Calu3 (cell line): ENCODE results near the gene HS3ST5. TPM values are rescaled to one million over a fixed set of nuclear protein-coding genes. Genes with fewer than 3 reads are reported as not detected.
"Not testable (repeated sequence)": the region's sequence is repeated elsewhere in the genome, so short reads cannot be mapped to it uniquely, and the experiment has no call there.

ENCODE experiments used
- BruUV-seq: library from RNA; stranded (reverse); fragments of 400-500 nt; replicated peaks from 2 replicates; lab custom pipeline; 2021; lab: Mats Ljungman, UMichigan
- CTCF ChIA-PET: fragments of 300-600 bp; sonication (Branson Sonifier 250); formaldehyde crosslinking; loops from one replicate; lab custom pipeline; 2022; ENCODE audit warnings: antibody characterized with exemption; lab: Charles Lee
- DNase-seq: peaks from one replicate; pipeline ENCODE4 v3.0.0; 2022
- H3K27ac Mint-ChIP-seq: one replicate; pipeline ENCODE4 v1.8.0; 2022; ENCODE audit warnings: mixed read lengths; ENCODE audit not compliant: unreplicated experiment
- H3K27me3 Mint-ChIP-seq: one replicate; pipeline ENCODE4 v1.8.0; 2022; ENCODE audit warnings: mixed read lengths; ENCODE audit not compliant: unreplicated experiment
- H3K36me3 Mint-ChIP-seq: one replicate; pipeline ENCODE4 v1.8.0; 2022; ENCODE audit warnings: mild to moderate bottlenecking, moderate library complexity, mixed read lengths; ENCODE audit not compliant: insufficient read depth, unreplicated experiment
- H3K4me1 Mint-ChIP-seq: one replicate; pipeline ENCODE4 v1.8.0; 2022; ENCODE audit warnings: mild to moderate bottlenecking, low read depth, mixed read lengths; ENCODE audit not compliant: unreplicated experiment
- H3K4me3 Mint-ChIP-seq: one replicate; pipeline ENCODE4 v1.8.0; 2022; ENCODE audit warnings: mild to moderate bottlenecking, low read depth, moderate library complexity, mixed read lengths; ENCODE audit not compliant: unreplicated experiment
- H3K9me3 Mint-ChIP-seq: one replicate; pipeline ENCODE4 v1.8.0; 2022; ENCODE audit warnings: low read depth, mixed read lengths; ENCODE audit not compliant: unreplicated experiment
- intact Hi-C: fragments of 100-400 bp; cut with micrococcal nuclease; formaldehyde crosslinking; loops from one replicate; pipeline ENCODE4 v1.10.0; 2022; ENCODE audit not compliant: unreplicated experiment
- total RNA-seq: library from RNA; stranded (reverse); gene quantifications from 2 replicates; pipeline ENCODE4 v1.2.3, GENCODE V29; 2022
- TF ChIP-seq, protein P1 (sequence below): fragments of 200-600 bp; IDR thresholded peaks from one replicate; pipeline ENCODE4 v1.8.0; 2022; ENCODE audit warnings: antibody characterized with exemption; ENCODE audit not compliant: unreplicated experiment

The HS3ST5 gene
- total RNA-seq, 1 experiment from 2014 or later, result 0.40 TPM

DNA sequence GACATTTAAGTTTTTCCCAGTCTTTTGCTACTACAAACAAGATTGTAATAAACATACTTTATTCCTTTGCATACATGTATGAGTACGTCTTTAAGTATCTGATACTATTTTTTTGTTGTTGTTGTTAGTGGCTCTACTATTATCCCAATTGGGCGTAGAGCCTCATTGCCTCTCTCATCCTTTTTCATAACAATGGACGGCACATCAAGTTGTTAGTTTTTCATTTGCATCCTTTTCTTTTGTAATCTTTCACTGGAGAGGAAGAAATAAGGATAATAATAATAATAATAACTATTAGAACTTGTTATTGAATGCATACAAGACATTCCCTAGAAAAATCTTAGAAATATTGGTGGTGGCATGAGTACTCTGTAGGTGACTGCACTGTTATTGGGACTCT is 23.1 kb downstream of the HS3ST5 start:
- no TSS peak for BruUV-seq
- Mint-ChIP-seq H3K4me1 (no peaks in the 10 kb centered on the region), H3K4me3 (no peak overlapping the region), H3K27ac (no peak overlapping the region), H3K27me3 (no peaks in the 10 kb centered on the region), H3K9me3 (no peaks in the 10 kb centered on the region), H3K36me3 (no peaks in the 10 kb centered on the region)
- intact Hi-C loops, result no loop called here
- TF ChIP-seq, protein P1, sequence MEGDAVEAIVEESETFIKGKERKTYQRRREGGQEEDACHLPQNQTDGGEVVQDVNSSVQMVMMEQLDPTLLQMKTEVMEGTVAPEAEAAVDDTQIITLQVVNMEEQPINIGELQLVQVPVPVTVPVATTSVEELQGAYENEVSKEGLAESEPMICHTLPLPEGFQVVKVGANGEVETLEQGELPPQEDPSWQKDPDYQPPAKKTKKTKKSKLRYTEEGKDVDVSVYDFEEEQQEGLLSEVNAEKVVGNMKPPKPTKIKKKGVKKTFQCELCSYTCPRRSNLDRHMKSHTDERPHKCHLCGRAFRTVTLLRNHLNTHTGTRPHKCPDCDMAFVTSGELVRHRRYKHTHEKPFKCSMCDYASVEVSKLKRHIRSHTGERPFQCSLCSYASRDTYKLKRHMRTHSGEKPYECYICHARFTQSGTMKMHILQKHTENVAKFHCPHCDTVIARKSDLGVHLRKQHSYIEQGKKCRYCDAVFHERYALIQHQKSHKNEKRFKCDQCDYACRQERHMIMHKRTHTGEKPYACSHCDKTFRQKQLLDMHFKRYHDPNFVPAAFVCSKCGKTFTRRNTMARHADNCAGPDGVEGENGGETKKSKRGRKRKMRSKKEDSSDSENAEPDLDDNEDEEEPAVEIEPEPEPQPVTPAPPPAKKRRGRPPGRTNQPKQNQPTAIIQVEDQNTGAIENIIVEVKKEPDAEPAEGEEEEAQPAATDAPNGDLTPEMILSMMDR, result no peak
- no peak for DNase-seq
- CTCF ChIA-PET, result no interaction called here

DNA sequence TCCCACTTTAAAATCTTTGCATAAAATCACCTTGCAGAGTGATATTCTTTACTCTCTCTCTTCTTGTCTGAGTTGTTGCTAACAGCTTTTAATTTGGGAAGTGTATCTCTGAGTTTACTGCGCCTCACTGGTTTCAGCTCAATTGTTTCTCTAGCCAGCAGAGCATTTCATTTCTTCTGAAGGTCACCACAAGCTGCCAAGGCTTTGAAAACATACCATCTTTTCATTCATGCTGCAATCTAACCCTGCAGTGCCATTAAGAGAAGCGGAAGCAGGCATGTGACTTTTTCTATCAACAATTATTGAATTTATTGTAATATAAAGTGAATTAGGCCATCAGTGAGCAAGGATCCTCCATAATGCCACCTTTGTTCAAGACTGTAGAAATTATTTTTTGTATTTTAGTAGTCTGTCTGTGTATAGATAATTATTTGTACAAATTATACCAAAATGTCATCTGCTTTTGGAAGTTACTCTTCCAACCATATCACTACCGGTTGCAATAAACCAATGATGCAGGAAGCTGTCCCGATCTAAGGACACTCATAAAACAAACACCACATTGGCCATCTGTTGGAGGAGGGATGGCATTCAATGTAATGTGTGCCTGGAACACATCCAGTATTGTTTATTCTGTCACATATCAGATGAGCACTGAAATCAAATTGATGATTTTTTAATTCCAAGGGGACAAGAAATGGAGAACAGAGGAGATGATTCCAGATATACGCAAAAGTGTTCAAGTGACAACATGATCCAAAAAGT is 26.8 kb downstream of the HS3ST5 start:
- intact Hi-C loops, result no loop called here
- no peaks in the 10 kb centered on the region for H3K9me3 Mint-ChIP-seq
- CTCF ChIA-PET, result no interaction called here
- H3K27me3 Mint-ChIP-seq, result no peaks in the 10 kb centered on the region
- TF ChIP-seq, protein P1, result no peak
- DNase-seq, result no peak
- H3K36me3 Mint-ChIP-seq, result no peaks in the 10 kb centered on the region
- no peak overlapping the region for H3K4me3 Mint-ChIP-seq
- no TSS peak for BruUV-seq
- H3K27ac Mint-ChIP-seq, result no peak overlapping the region
- H3K4me1 Mint-ChIP-seq, result no peaks in the 10 kb centered on the region

DNA sequence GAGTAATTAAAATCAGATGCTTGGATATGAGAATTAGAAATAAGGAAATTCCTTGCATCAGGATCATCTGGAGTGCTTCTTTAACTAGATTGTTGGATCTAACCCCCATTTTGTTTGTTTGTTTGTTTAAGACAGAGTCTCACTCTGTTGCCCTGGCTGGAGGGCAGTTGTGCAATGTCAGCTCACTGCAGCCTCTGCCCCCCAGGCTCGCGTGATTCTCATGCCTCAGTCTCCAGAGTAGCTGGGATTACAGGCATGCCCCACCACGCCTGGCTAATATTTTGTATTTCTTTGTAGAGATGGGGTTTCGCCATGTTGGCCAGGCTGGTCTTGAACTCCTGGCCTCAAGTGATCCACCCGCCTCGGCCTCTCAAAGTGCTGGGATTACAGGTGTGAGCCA is 29.0 kb downstream of the HS3ST5 start:
- H3K4me1 Mint-ChIP-seq, BruUV-seq, intact Hi-C loops, H3K27me3 Mint-ChIP-seq, CTCF ChIA-PET, H3K36me3 Mint-ChIP-seq, DNase-seq, H3K27ac Mint-ChIP-seq, H3K9me3 Mint-ChIP-seq, H3K4me3 Mint-ChIP-seq: not testable (repeated sequence)

DNA sequence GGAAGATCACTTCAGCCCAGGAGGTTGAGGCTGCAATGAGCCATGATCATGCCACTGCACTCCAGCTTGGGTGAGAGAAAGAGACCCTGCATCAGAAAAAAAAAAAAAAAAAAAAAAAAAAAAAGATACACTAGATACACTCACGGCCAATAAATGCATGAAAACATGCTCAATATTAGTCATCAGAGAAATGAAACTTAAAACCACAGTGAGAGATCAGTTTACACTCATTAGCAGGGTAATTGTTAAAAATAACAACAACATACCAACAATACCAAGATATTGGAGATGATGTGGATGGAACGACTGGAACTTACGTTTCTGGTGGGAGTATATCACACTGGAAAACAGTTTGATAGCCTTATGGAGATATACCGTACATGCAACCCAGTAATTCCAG is 29.9 kb downstream of the HS3ST5 start:
- intact Hi-C loops, result no loop called here
- no peak overlapping the region for H3K4me3 Mint-ChIP-seq
- no peak for DNase-seq
- TF ChIP-seq, protein P1, result no peak
- BruUV-seq, result no TSS peak
- no peaks in the 10 kb centered on the region for H3K9me3 Mint-ChIP-seq
- H3K27me3 Mint-ChIP-seq, result no peaks in the 10 kb centered on the region
- H3K4me1 Mint-ChIP-seq, result no peaks in the 10 kb centered on the region
- CTCF ChIA-PET, result no interaction called here
- H3K36me3 Mint-ChIP-seq, result no peaks in the 10 kb centered on the region
- H3K27ac Mint-ChIP-seq, result no peak overlapping the region

DNA sequence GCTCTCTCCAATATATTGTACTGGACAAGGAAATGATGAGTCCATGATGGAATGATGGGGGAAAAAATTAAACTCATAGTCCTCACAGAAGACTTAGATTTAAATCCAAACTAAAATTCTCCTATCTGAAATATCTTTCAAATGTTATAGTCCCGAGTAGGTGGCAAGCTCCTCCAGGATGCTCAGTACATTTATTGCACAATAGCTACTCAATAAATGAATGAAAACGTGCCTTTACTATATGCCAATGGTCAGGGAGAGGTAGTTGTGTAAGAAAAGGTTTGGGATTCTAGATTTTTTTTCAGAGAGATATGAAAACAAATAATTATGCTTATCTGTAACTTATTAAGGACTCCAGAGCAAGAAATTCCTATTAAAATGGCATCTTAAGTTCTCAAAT is 32.8 kb downstream of the HS3ST5 start:
- no TSS peak for BruUV-seq
- intact Hi-C loops, result no loop called here
- TF ChIP-seq, protein P1, result no peak
- Mint-ChIP-seq H3K4me3 (no peak overlapping the region), H3K36me3 (no peaks in the 10 kb centered on the region), H3K4me1 (no peaks in the 10 kb centered on the region), H3K9me3 (no peaks in the 10 kb centered on the region), H3K27ac (no peak overlapping the region), H3K27me3 (no peaks in the 10 kb centered on the region)
- no peak for DNase-seq
- CTCF ChIA-PET, result no interaction called here
